HepG2 (cell line): ENCODE data around the gene OCLN. TPM values are rescaled to one million over a fixed set of nuclear protein-coding genes. Genes with fewer than 3 reads are reported as not detected.

ENCODE experiments used
- ARID5B ChIP-seq: IDR thresholded peaks from 2 replicates; pipeline ENCODE4 v1.4.0; 2020; ENCODE audit warnings: mild to moderate bottlenecking, missing genetic modification reagents
- ARNT2 ChIP-seq: sonication (generic); formaldehyde crosslinking; IDR thresholded peaks from 2 replicates; pipeline ENCODE4 v1.8.0; 2022; ENCODE audit warnings: mild to moderate bottlenecking, low read depth, missing genetic modification reagents, moderate library complexity
- ASH2L ChIP-seq: fragments of 300-600, 200-600 bp; sonication (generic); IDR thresholded peaks from 2 replicates; pipeline ENCODE4 v1.7.0; 2017; ENCODE audit warnings: low read depth, mild to moderate bottlenecking, moderate library complexity, mixed read lengths, low read length; ENCODE audit not compliant: insufficient read length
- CBFB ChIP-seq: sonication (generic); formaldehyde crosslinking; IDR thresholded peaks from 2 replicates; pipeline ENCODE4 v1.4.0; 2020; ENCODE audit warnings: missing genetic modification reagents
- DDIT3 ChIP-seq: sonication (generic); formaldehyde crosslinking; IDR thresholded peaks from 2 replicates; pipeline ENCODE4 v1.4.0; 2020; ENCODE audit warnings: mild to moderate bottlenecking, missing genetic modification reagents
- FOXK1 ChIP-seq: sonication (generic); formaldehyde crosslinking; IDR thresholded peaks from 2 replicates; pipeline ENCODE4 v1.4.0; 2020; ENCODE audit warnings: low read depth, missing genetic modification reagents, borderline replicate concordance
- GPN1 ChIP-seq: sonication (generic); formaldehyde crosslinking; IDR thresholded peaks from 2 replicates; pipeline ENCODE4 v1.5.1; 2020; ENCODE audit warnings: missing genetic modification reagents, borderline replicate concordance
- MYNN ChIP-seq: sonication (generic); formaldehyde crosslinking; IDR thresholded peaks from 2 replicates; pipeline ENCODE4 v1.4.0; 2020; ENCODE audit warnings: mild to moderate bottlenecking, low read depth, missing genetic modification reagents
- SIN3A ChIP-seq: IDR thresholded peaks from 2 replicates; pipeline ENCODE4 v1.6.1; 2011; ENCODE audit warnings: low read depth, mild to moderate bottlenecking, control low read depth, low read length, borderline replicate concordance
- SRSF1 ChIP-seq: fragments of 200-400 bp; formaldehyde crosslinking; optimal IDR thresholded peaks from 2 replicates; pipeline ENCODE3; 2017; ENCODE audit warnings: mild to moderate bottlenecking, low read depth, low read length, moderate library complexity
- THAP7 ChIP-seq: sonication (generic); formaldehyde crosslinking; IDR thresholded peaks from 2 replicates; pipeline ENCODE4 v1.8.1; 2023; ENCODE audit warnings: mild to moderate bottlenecking, missing genetic modification reagents
- U2AF2 ChIP-seq: fragments of 200-400 bp; formaldehyde crosslinking; IDR thresholded peaks from 2 replicates; pipeline ENCODE4 v1.6.1; 2017; ENCODE audit warnings: low read depth, mild to moderate bottlenecking, low read length
- ZFP62 ChIP-seq: sonication (generic); formaldehyde crosslinking; IDR thresholded peaks from 2 replicates; pipeline ENCODE4 v1.4.0; 2020; ENCODE audit warnings: missing genetic modification reagents
- ZFY ChIP-seq: sonication (generic); formaldehyde crosslinking; IDR thresholded peaks from 2 replicates; pipeline ENCODE4 v1.4.0; 2020; ENCODE audit warnings: missing genetic modification reagents
- ZKSCAN8 ChIP-seq: IDR thresholded peaks from 2 replicates; pipeline ENCODE4 v1.6.1; 2016; ENCODE audit warnings: borderline replicate concordance, missing genetic modification reagents, missing compliant biosample characterization
- ZMYM4 ChIP-seq: sonication (generic); formaldehyde crosslinking; IDR thresholded peaks from 2 replicates; pipeline ENCODE4 v1.8.1; 2023; ENCODE audit warnings: mild to moderate bottlenecking, missing genetic modification reagents
- ZNF232 ChIP-seq: sonication (generic); formaldehyde crosslinking; IDR thresholded peaks from 2 replicates; pipeline ENCODE4 v1.4.0; 2020; ENCODE audit warnings: missing genetic modification reagents, borderline replicate concordance
- ZNF569 ChIP-seq: sonication (generic); formaldehyde crosslinking; IDR thresholded peaks from 2 replicates; pipeline ENCODE4 v1.5.0; 2020; ENCODE audit warnings: mild to moderate bottlenecking, missing genetic modification reagents, moderate library complexity, borderline replicate concordance
- ZNF644 ChIP-seq: IDR thresholded peaks from 2 replicates; pipeline ENCODE4 v1.6.1; 2016; ENCODE audit warnings: low read depth
- polyA plus RNA-seq, 8 experiments: library from polyadenylated mRNA; depleted of rRNA in 3 of 8; stranded (reverse) in 7 of 8; unstranded in 1 of 8; fragments of >200 nt; fragmentation: Illumina TruSeq in 4 of 8; extraction: Trizol in 4 of 8; gene quantifications; 2 replicates each; pipeline versions ENCODE4 v1.2.1 to v1.2.3, GENCODE V29; 2011 to 2016; ENCODE audit warnings: low read depth in 4 of 8, missing spikeins in 1 of 8, mixed read lengths in 1 of 8; ENCODE audit not compliant: insufficient read depth in 1 of 8
- total RNA-seq, 5 experiments: library from RNA; depleted of rRNA; stranded (reverse); fragments of >200 nt; fragmentation: Illumina TruSeq; extraction: Trizol; gene quantifications; 2 replicates each; pipeline ENCODE4 v1.2.3, GENCODE V29; 2016; ENCODE audit warnings: low read depth in 1 of 5
- TF ChIP-seq, protein P1 (sequence below): sonication (generic); formaldehyde crosslinking; IDR thresholded peaks from 2 replicates; pipeline ENCODE4 v1.9.0; 2021; ENCODE audit warnings: missing genetic modification reagents, mild to moderate bottlenecking, borderline replicate concordance
- TF ChIP-seq, protein P2 (sequence below): sonication (generic); formaldehyde crosslinking; IDR thresholded peaks from 2 replicates; pipeline ENCODE4 v1.5.0; 2020; ENCODE audit warnings: mild to moderate bottlenecking, missing genetic modification reagents

OCLN gene
- total and polyA plus RNA-seq, 2 of the 13 experiments (the other 11 are each of a cell fraction or from before 2014, with no cell fraction given), result 24.1 to 34.8 TPM

DNA sequence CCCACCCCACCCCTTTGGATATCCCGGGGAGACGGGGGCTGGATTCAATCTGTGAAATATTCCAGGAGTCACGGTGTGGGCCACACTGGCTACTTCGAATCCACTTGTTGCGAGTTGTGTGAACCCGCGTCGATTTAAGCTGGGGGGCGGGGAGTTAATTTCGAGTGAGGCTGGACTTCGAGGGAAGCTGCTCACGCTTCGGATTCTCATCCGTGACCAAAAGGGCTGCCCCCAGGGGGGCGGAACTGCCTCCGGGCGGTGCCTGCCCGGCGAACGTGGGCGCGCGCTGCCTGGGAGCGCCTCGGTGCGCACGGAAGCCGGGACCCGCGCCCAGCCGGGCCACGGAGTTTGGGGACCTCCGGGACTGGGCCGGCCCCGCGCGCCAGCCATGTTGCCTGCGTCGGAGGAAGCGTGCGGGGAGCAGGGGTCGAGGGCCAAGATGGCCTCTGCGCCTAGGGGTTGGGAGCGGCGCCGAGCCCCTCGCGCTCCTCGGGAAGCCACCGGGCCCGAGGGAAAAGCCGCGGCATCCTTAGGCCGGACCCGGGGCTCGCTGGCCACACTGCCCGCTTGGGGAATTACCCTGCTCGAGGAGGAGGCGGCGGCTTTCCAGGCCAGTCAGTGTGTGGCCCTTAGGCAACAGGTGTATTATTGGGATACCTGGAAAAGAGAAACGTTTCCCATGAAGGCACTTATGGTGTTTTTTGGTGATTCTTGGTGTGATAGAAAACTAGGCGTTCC lies 975 bp downstream of the OCLN start (continued):
- TF ChIP-seq ZNF569 (CRISPR knock-in tag) (peak; percentile 56; the same call in 1 of the 2 replicates), CBFB (CRISPR knock-in tag) (no peak), SIN3A (0 out of 2 replicates have a peak, but pooled peaks have one; percentile 4), ZFP62 (CRISPR knock-in tag) (no peak), U2AF2 (no peak), THAP7 (0 out of 2 replicates have a peak, but pooled peaks have one; percentile 62), ARID5B (CRISPR knock-in tag) (0 out of 2 replicates have a peak, but pooled peaks have one; percentile 28), FOXK1 (CRISPR knock-in tag) (no peak), DDIT3 (CRISPR knock-in tag) (no peak), ASH2L (peak; percentile 39), ZFY (peak; percentile 78), ZNF232 (no peak), MYNN (no peak), ZMYM4 (CRISPR knock-in tag) (peak; percentile 45; the same call in 1 of the 2 replicates), SRSF1 (no peak), ZKSCAN8 (CRISPR knock-in tag) (no peak), ARNT2 (no peak), ZNF644 (CRISPR knock-in tag) (no peak), GPN1 (CRISPR knock-in tag) (no peak)
- TF ChIP-seq, protein P1, sequence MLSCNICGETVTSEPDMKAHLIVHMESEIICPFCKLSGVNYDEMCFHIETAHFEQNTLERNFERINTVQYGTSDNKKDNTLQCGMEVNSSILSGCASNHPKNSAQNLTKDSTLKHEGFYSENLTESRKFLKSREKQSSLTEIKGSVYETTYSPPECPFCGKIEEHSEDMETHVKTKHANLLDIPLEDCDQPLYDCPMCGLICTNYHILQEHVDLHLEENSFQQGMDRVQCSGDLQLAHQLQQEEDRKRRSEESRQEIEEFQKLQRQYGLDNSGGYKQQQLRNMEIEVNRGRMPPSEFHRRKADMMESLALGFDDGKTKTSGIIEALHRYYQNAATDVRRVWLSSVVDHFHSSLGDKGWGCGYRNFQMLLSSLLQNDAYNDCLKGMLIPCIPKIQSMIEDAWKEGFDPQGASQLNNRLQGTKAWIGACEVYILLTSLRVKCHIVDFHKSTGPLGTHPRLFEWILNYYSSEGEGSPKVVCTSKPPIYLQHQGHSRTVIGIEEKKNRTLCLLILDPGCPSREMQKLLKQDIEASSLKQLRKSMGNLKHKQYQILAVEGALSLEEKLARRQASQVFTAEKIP, result no peak
- TF ChIP-seq, protein P2, sequence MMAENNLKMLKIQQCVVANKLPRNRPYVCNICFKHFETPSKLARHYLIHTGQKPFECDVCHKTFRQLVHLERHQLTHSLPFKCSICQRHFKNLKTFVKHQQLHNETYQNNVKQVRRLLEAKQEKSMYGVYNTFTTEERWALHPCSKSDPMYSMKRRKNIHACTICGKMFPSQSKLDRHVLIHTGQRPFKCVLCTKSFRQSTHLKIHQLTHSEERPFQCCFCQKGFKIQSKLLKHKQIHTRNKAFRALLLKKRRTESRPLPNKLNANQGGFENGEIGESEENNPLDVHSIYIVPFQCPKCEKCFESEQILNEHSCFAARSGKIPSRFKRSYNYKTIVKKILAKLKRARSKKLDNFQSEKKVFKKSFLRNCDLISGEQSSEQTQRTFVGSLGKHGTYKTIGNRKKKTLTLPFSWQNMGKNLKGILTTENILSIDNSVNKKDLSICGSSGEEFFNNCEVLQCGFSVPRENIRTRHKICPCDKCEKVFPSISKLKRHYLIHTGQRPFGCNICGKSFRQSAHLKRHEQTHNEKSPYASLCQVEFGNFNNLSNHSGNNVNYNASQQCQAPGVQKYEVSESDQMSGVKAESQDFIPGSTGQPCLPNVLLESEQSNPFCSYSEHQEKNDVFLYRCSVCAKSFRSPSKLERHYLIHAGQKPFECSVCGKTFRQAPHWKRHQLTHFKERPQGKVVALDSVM, result peak; percentile 31; the same call in 1 of the 2 replicates
